GM18909 (cell line): ENCODE measurements around the gene TACC3.

Source experiments
- ATAC-seq: cut with Tn5 transposase; IDR thresholded peaks from one replicate; pipeline ENCODE4 v1.9.1; 2021; ENCODE audit warnings: mild to moderate bottlenecking; ENCODE audit not compliant: unreplicated experiment, poor library complexity

The TACC3 gene

DNA sequence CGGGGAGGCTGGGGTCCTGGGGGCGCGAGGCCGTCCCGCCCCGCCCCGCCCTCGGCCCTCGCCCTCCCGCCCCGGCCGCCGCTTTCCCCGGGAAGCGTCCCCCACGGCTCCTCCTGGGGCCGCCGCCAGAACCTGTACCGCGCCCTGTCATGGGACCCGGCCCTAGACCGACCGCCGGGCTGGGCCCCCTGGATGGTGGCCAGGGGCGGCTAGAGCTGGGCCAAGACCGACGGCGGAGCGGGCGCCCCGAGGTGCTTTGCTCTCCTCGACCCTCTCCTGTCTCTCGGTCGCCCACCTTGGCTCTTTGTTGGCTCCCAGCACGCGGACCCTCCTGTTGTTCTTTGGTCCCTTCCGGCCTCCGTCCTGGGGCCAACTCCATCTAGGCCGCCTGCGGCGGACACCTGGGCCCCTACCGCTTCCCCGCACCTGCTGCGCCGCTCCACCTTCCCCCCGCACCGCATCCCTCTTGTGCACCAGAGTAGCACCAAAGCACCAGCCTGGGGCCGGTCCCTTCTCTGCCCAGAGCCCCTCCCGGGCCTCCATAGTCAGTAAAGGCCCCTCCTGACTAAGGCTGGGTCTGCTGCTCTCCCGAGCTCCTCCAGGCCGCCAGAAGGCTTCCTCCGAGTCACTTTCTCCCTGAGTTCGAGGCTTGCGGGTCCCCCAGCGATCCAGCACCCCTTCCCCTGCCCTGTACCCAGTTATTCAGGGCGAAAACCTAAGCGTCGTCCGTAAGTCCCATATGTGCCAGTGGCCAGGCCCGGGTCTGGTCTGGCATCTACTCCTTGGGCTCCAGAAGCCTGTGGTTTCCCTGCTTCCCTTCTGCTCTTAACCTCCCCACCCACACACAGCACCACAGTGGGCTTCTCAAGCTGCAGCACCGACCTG is 587 bp downstream of the TACC3 start:
- no peak for ATAC-seq

DNA sequence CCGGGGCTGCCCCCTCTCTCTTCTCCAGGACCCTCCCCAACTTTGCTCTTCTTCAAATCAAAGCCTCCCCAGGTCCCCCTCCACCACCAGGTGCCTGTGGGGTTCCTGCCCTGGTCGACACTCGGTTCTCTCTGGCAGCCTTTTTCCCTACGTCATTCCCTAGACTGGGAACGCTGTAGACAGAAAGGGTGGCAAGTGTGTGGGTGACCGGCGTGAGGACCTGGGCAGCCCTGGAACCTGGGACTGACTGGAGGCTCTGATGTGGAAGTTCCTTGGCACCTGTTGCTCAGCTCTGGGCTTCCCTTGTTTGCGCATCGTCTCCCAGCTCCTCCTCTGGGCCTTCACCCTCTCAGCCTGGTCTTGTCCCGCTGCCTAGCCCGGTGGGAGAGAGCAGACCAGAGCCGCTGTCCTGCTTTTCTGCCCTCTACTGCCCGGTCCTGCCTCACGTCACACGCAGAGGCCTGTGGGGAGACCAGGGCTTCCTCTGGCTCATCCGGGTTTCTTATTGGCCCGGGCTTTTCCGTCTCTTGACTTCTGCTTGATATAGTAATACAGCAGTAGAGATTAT is 1.3 kb downstream of the TACC3 start:
- ATAC-seq = no peak

DNA sequence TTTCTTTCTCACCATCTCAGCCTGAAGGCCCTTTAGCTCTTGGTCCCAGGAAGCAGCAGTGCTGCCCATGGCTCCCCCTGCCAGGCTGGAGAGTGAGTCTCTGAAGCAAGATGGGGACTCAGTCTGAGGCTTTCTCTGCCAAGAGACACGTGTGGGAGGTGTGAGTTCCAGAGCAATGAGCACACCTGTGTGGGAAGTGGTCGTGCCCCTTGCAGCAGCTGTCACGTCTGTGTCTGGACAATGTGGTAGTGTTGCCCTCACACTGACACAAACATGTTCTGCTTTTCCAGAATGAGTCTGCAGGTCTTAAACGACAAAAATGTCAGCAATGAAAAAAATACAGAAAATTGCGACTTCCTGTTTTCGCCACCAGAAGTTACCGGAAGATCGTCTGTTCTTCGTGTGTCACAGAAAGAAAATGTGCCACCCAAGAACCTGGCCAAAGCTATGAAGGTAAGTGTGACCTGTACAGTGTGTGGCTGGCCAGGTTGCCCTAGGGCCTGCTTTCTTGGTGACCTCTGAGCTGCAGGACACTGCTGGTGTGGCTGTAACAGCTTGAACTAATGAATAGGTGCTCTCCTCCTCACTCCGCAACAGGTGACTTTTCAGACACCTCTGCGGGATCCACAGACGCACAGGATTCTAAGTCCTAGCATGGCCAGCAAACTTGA is 1.9 kb downstream of the TACC3 start:
- no peak for ATAC-seq

DNA sequence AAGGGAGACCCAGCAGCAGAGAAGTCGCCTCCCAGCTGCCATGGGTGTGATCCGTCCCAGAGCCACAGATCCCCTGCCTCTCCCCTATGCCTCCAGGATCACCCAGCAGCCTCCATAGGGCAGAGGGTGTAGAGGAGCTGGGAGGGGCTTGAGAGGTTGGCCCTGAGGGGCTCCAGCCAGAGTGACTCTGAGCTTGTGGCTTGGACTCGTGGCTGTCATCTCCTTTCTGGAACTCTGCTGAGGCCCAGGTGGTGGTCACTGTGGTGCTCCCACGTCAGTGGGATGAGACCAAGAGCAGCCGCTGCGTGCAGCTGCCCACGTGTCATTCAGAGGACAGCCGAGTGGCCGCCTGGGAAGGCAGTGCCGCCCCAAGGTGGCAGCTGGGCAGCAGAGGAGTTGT is 4.2 kb downstream of the TACC3 start:
- no peak for ATAC-seq

DNA sequence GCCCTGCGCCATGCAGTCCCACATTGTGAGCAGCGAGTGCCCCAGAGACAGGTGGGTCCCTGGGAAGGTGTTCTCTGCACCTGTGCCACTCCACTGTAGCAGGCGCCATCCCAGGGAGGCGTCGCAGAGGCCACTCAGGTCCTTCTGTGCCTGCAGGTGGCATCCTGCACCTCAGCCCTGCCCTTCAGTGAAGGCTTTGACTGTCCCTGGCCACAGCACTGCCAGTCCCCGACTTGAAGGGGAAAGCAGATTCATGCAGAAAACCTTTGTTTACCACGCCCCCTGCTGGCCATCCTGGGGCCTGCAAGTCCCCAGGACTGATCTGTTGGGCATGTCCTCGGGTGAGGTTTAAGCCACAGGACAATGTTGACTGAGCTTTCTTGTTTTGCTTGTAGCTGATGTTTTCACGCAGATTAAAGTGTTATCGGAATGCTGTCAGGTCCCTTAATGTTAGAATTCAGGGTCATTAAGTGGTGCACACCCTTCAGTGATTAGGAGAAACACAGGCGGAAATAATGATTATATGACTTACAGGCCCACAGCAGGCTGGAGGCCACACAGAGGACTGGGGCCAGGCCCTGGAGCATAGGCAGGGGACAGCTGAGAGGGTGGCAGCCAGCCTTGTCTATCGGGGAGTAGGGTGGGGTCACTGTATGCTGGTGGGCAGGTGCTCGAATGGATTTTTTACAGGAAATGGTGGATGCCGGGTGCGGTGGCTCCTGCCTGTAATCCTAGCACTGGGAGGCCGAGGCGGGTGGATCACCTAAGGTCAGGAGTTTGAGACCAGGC is 5.0 kb downstream of the TACC3 start:
- no peak for ATAC-seq

DNA sequence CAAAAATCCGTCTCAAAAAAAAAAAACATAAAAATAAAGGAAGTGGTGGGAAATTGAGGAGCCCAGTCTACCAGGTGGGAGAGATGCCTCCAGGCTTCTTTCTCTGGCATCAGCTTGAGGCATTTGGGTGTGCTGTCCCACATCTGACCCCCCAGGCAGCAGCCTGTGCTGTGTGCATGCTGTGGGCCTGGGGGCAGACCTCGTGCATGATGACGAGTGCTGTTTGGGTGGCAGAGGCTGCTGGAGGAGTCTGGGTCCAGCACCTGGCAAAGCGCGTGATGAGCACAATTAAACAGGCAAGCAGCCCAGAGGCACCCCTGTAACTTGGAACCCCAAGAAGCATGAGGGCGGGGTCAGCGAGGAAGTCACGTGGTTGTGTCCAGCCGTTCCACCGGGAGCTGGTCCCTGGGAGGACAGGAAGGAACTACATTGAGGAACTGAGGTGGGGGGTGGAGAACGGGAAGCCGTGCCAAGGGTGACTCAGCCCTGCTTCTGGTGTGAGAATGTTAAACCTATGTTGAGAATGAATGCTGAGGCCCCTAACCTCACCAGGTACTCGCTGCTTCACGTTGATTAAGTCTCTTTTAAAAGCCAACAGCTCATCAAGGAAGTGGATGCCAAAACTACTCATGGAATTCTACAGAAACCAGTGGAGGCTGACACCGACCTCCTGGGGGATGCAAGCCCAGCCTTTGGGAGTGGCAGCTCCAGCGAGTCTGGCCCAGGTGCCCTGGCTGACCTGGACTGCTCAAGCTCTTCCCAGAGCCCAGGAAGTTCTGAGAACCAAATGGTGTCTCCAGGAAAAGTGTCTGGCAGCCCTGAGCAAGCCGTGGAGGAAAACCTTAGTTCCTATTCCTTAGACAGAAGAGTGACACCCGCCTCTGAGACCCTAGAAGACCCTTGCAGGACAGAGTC is 6.1 kb downstream of the TACC3 start:
- no peak for ATAC-seq

DNA sequence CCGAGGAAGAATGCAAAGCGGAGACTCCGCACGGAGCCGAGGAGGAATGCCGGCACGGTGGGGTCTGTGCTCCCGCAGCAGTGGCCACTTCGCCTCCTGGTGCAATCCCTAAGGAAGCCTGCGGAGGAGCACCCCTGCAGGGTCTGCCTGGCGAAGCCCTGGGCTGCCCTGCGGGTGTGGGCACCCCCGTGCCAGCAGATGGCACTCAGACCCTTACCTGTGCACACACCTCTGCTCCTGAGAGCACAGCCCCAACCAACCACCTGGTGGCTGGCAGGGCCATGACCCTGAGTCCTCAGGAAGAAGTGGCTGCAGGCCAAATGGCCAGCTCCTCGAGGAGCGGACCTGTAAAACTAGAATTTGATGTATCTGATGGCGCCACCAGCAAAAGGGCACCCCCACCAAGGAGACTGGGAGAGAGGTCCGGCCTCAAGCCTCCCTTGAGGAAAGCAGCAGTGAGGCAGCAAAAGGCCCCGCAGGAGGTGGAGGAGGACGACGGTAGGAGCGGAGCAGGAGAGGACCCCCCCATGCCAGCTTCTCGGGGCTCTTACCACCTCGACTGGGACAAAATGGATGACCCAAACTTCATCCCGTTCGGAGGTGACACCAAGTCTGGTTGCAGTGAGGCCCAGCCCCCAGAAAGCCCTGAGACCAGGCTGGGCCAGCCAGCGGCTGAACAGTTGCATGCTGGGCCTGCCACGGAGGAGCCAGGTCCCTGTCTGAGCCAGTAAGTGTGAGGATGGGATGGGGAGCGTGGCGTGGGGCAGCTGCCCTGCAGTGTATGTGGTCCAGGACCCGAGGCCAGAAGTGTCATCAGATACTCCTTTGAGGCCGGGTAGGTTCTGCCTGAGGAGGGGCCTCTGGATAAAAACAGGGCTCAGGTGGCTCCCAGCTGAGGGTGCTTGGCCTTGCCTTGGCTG is 7.0 kb downstream of the TACC3 start:
- ATAC-seq = no peak

DNA sequence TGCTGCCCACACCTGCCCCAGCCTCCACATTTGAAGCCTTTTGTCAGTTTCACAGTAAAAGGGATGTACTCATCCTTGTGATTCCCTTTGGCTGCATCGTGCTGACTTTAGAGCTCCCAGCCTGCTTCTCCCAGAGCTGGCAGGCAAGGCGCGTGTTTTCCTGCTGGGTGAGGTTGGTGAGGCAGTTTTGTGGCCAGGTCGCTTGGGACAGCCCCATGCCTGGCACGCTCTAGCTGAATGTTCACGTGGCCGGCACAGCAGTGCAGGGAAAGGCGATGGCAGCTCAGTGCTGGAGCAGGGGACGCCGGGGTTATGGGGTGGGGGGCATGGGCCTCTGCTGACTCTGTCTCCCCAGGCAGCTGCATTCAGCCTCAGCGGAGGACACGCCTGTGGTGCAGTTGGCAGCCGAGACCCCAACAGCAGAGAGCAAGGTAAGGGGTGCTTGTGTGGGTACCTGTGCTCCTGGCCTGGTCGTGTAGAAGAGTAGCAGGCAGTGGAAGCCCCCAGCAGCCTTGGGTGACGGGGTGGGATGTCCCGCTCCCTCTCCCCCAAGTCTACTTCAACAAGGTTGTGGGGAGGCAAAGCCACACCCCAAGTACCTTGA is 9.3 kb downstream of the TACC3 start:
- no peak for ATAC-seq

DNA sequence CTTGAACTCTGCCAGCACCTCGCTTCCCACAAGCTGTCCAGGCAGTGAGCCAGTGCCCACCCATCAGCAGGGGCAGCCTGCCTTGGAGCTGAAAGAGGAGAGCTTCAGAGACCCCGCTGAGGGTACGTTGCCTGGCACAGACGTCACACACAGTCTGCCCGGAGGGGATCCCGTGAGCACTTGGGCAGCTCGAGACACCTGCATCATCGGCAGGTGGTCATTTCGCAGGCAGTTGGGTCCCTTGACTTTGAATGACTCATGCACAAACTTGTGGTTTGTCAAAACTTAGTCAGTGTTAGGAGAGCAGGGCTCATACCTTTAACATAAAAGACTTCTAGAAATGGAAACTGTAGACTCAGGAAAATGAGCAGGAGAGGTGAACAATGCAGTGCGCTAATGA is 9.9 kb downstream of the TACC3 start:
- ATAC-seq = no peak

DNA sequence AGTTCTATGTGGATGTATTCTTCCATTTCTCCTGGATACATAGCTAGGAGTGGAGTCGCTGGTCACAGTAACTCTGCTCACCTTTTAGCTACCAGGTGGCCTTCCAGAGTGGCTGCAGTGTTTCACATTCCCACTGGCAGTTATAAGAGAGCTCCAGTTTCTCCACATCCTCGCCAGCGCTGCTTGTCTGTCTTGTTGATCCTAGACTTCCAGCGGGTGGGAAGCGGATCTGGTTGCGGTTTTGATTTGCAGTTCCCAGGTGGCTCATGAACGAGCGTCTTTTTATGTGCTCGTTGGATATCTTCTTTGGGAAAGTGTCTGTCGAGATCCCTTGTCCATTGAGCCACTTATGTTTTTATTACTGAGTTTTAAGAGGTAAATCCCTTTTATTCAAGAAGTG is 11.6 kb downstream of the TACC3 start:
- ATAC-seq = no peak

DNA sequence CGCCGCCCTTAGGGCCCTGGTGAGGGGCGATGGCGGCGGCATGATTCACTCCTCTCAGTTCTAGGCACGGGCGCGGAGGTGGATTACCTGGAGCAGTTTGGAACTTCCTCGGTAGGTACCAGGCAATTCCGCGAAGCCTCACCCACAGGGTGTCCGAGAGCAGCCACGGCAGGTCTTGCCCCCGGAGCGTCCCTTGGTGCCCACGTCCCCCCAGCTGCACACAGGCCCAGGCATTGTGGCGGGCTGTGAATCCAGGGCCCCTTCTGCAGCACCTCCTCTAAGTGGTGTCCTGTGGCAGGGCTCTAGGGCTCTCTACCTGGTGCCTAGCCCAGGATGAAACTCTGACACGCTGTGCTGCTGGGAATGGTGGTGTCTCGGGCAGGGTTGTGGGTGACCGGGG is 13.9 kb downstream of the TACC3 start:
- ATAC-seq = no peak

DNA sequence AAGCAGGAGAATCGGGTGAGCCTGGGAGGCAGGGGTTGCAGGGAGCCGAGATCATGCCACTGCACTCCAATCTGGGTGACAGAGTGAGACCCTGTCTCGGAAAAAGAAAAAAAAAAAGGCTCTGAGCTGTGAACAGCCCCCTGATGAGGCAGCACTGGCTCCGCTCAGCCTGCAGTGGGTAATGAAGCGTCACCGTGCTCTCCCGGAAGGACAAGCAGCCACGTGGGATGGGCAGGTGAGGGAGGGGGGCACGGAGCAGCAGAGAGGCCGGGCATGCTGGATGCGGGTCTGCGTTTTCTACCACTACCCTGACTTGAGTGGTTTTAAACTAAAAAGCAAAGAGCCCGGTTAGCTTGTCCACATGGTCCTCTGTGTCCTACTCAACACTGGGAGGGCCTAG is 15.5 kb downstream of the TACC3 start:
- no peak for ATAC-seq

DNA sequence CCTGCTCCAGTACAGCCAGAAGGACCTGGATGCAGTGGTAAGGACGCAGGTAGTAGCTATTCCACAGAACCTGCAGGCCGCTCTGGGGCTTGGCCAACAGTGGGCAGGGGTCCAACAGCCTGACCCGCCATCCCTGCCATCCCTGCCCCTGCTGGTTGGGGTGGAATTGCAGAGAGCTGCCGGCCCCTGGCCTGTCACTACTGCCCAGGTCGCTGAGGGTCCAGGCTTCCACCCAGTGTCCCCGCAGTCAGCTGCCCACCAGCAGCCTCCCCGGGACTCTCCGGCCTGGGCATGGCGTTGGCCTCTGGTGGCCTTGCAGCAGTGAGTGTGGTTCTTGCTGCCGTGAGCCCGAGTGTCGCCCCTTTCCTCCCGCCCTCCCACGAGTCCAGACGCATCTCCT is 16.3 kb downstream of the TACC3 start:
- no peak for ATAC-seq

DNA sequence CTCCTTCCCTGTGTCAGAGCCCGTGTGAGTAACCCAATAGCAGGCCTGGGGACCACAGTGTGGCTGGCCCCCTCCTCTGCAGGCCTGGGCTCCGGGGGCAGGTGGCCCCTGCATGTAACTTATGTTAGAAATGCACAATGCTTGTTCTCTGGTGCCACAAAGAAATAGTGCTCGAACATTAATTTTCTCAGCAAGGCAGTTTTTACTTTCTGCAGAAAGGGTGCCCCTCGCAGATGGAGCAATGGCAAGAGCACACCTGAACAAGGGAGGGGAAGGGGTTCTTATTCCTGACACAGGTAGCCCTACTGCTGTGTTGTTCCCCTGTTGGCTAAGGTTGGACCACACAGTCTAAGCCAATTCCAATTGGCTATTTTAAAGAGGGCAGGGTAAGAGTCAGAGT is 17.1 kb downstream of the TACC3 start:
- ATAC-seq = no peak

DNA sequence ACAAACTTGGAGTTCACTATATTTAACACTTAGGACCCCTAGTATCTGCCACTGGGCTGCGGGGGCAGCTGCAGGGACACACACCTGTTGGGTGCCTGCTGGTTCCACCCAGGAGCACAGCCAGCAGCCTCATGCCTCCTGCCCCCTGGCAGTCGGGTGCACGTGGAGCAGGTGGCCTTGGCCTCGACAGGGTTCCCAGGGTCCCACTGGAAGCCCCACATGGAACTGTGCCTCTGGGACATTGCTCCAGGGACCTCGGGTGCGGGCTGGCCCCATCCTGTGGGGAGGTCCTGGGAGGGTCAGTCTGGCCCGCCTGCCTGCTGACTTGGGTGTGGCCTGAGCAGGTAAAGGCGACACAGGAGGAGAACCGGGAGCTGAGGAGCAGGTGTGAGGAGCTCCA is 18.0 kb downstream of the TACC3 start:
- ATAC-seq = no peak

DNA sequence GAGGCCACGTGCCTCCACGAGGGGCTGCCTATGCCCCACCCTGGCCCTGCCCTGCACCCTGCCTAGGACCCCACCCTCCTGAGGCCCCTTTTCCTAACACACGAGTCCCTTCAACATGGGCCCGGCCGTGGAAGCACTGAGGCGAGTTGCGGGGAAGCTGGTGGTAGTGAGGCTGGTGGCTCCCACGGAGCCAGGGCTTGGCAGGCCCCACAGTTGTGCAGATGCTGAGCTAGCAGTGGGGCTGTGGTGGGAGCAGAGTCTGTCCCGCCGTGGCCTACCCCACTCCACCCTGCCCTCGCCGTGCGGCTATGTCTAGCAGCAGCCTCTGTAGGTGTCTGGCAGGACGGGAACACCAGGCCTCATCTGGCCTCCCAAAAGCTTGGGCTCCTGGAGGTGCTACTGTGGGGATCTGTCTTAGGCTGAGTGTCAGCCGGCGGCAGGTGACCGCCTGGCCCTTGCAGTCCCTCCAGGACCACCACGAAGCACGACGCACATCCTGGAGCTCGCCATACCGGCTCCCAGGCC is 18.8 kb downstream of the TACC3 start:
- no peak for ATAC-seq

DNA sequence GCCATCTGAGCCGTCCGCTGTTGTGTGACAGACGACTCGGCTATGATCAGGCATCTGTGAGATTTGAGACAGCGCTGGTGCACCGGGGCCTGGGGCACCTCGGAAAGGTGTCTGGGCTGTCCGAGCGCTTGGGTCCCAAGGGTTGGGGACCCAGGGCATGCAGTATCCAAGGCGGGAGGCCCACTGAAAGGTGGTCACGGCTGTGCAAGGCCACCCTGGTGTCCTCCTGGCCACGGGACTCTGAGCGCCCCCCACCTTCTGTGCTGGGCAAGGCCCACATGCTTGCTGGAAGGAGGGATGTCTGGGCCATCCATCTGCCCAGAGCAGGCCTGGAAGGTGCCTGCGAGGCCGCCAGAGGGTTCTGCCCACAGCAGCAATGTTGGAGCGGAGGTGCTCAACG is 19.9 kb downstream of the TACC3 start:
- no peak for ATAC-seq

DNA sequence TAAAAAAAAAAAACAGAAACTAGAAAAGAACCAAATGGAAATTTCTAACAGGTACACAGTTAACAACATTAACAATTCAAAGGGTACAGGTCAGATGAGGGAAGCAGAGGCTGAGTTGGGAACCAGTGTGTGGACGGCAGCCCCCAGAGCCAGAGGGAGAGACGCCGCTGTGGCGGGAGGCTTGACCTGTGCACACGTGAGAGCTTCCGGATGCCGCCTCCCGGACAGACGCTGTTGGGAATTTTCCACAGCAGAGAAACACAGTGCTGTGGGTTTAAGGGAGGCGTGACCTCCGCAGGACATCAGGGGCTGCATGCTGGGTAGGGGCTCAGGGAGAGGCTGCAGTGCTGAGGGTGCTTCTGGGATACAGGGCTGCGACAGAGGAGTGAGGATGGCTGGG is 22.2 kb downstream of the TACC3 start:
- no peak for ATAC-seq
